MM.1S (cell line): ENCODE measurements around the gene MAGI1.

Experiments
- DNase-seq: peaks from one replicate; pipeline ENCODE4 v3.0.0-alpha.2; 2015
- H2AFZ ChIP-seq: fragments of 300-600 bp; sonication (generic); 2 replicates; pipeline ENCODE4 v1.6.0; 2016; ENCODE audit warnings: antibody characterized with exemption, low read length
- H3F3A ChIP-seq: fragments of 300-600 bp; sonication (generic); 2 replicates; pipeline ENCODE4 v1.6.1; 2016; ENCODE audit warnings: mild to moderate bottlenecking, antibody characterized with exemption, low read length, moderate library complexity, mixed read lengths; ENCODE audit not compliant: insufficient read depth
- H3K27ac ChIP-seq: fragments of 300-600 bp; sonication (generic); 2 replicates; pipeline ENCODE4 v1.5.1; 2016; ENCODE audit warnings: mild to moderate bottlenecking, low read length
- H3K27me3 ChIP-seq: fragments of 300-600 bp; sonication (generic); replicated peaks from 2 replicates; pipeline ENCODE4 v1.6.0; 2016; ENCODE audit warnings: low read length; ENCODE audit not compliant: insufficient read depth
- H3K36me3 ChIP-seq: fragments of 300-600 bp; sonication (generic); replicated peaks from 2 replicates; pipeline ENCODE4 v1.6.1; 2016; ENCODE audit warnings: mild to moderate bottlenecking, low read length, mixed read lengths; ENCODE audit not compliant: insufficient read depth
- H3K4me1 ChIP-seq: fragments of 300-600 bp; sonication (generic); 2 replicates; pipeline ENCODE4 v1.6.1; 2016; ENCODE audit warnings: low read length, mixed read lengths
- H3K4me2 ChIP-seq: fragments of 300-600 bp; sonication (generic); 2 replicates; pipeline ENCODE4 v1.6.0; 2016; ENCODE audit warnings: low read depth, low read length
- H3K4me3 ChIP-seq: fragments of 300-600 bp; sonication (generic); 2 replicates; pipeline ENCODE4 v1.5.1; 2016; ENCODE audit warnings: low read length, mixed read lengths
- H3K79me2 ChIP-seq: fragments of 300-600 bp; sonication (generic); 2 replicates; pipeline ENCODE4 v1.6.1; 2016; ENCODE audit warnings: mixed run types, low read length, mixed read lengths
- H3K9ac ChIP-seq: fragments of 300-600 bp; sonication (generic); 2 replicates; pipeline ENCODE4 v1.6.1; 2016; ENCODE audit warnings: low read length, mixed read lengths
- H3K9me2 ChIP-seq: fragments of 300-600 bp; sonication (generic); replicated peaks from 2 replicates; pipeline ENCODE4 v1.6.1; 2016; ENCODE audit warnings: mild to moderate bottlenecking, low read length, mixed read lengths; ENCODE audit not compliant: insufficient read depth
- H3K9me3 ChIP-seq: fragments of 300-600 bp; sonication (generic); replicated peaks from 2 replicates; pipeline ENCODE4 v1.6.1; 2016; ENCODE audit warnings: mild to moderate bottlenecking, low read length, mixed read lengths; ENCODE audit not compliant: insufficient read depth
- H4K20me1 ChIP-seq: fragments of 300-600 bp; sonication (generic); 2 replicates; pipeline ENCODE4 v1.6.1; 2016; ENCODE audit warnings: mild to moderate bottlenecking, low read length, moderate library complexity, mixed read lengths; ENCODE audit not compliant: insufficient read depth
- CTCF ChIP-seq: fragments of 300-600 bp; sonication (generic); IDR thresholded peaks from 2 replicates; pipeline ENCODE4 v1.5.1; 2016; ENCODE audit warnings: antibody characterized with exemption, low read length, mixed read lengths
- EZH2 ChIP-seq: fragments of 300-600 bp; sonication (generic); optimal IDR thresholded peaks from 2 replicates; pipeline ENCODE3; 2017; ENCODE audit warnings: low read depth, mild to moderate bottlenecking, antibody characterized with exemption, low read length, mixed read lengths
- EZH2phosphoT487 ChIP-seq: fragments of 300-600 bp; sonication (generic); IDR thresholded peaks from 2 replicates; pipeline ENCODE4 v1.6.1; 2018; ENCODE audit warnings: antibody characterized with exemption, low read length

MAGI1 gene

DNA sequence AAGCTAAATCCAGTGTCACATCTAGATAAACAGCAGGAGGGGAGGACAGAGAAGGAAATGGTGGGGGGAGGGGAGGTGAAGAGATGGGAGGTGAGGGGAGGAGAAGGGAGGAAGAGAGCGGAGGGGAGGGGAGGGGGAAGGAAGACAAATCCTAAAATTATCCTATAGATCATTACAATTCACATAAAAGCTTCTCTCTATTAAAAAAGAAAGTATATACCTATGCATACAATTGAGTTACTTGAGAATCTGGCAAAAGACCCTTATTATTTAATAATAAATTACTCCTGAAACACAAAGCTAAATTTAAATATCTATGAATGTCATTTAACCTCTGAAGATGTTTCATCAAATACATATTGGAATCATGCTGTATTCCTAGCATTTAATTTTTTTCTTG, 303.9 kb downstream of the MAGI1 start:
- no peak overlapping the region for H3K4me3 ChIP-seq
- no peak overlapping the region for H3K4me2 ChIP-seq
- H2AFZ ChIP-seq, result no peak overlapping the region
- no peaks in the 10 kb centered on the region for H3K27me3 ChIP-seq
- no peaks in the 10 kb centered on the region for H3K79me2 ChIP-seq
- no peaks in the 10 kb centered on the region for H3K36me3 ChIP-seq
- no peak overlapping the region for H3K9ac ChIP-seq
- no peak for DNase-seq
- H3K9me2 ChIP-seq, result no peaks in the 10 kb centered on the region
- no peaks in the 10 kb centered on the region for H3F3A ChIP-seq
- H3K27ac ChIP-seq, result no peak overlapping the region
- H4K20me1 ChIP-seq, result no peaks in the 10 kb centered on the region
- no peaks in the 10 kb centered on the region for H3K4me1 ChIP-seq
- H3K9me3 ChIP-seq, result no peaks in the 10 kb centered on the region
- TF ChIP-seq EZH2, result no peak
- no peak for TF ChIP-seq CTCF
- no peak for TF ChIP-seq EZH2phosphoT487

- DNase-seq, result no peak
- Histone ChIP-seq H4K20me1 (no peaks in the 10 kb centered on the region), H3K27ac (no peak overlapping the region), H3K27me3 (no peaks in the 10 kb centered on the region), H3K4me2 (no peak overlapping the region), H3K4me1 (no peaks in the 10 kb centered on the region), H3K9ac (no peak overlapping the region), H3K9me3 (no peaks in the 10 kb centered on the region), H3K4me3 (no peak overlapping the region), H3K36me3 (no peaks in the 10 kb centered on the region), H3K79me2 (no peaks in the 10 kb centered on the region), H3F3A (no peaks in the 10 kb centered on the region), H3K9me2 (no peaks in the 10 kb centered on the region), H2AFZ (no peak overlapping the region)
- TF ChIP-seq EZH2, result no peak
Observed at GRCh38 chr3:65734382-65734781, 304.3 kb downstream of the MAGI1 start.

DNA sequence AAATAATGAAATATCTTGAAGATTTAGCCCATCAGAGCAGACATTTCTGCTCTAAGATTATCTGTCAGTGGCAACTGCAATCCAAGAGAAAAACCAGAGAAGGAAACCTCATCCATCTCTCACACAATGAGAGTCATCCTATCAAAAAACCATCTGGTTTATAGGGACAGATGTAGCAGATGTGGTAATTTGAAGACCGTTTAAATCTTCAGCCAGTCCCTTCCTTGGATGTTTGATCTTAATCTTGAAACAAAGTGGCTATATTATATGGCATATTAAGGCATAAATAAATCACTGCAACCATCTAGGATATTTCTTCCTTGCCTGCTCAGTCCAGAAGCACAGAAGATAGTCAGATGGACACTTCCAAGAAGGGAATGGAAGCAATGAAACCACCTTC, 305.3 kb downstream of the MAGI1 start:
- Histone ChIP-seq H3K4me3 (no peak overlapping the region), H3K4me2 (no peak overlapping the region), H3F3A (no peaks in the 10 kb centered on the region), H3K27me3 (no peaks in the 10 kb centered on the region), H3K4me1 (no peaks in the 10 kb centered on the region), H3K9me3 (no peaks in the 10 kb centered on the region), H3K9me2 (no peaks in the 10 kb centered on the region), H3K79me2 (no peaks in the 10 kb centered on the region), H4K20me1 (no peaks in the 10 kb centered on the region), H3K36me3 (no peaks in the 10 kb centered on the region), H3K27ac (no peak overlapping the region), H2AFZ (no peak overlapping the region), H3K9ac (no peak overlapping the region)
- DNase-seq, result no peak
- no peak for TF ChIP-seq CTCF
- no peak for TF ChIP-seq EZH2phosphoT487
- no peak for TF ChIP-seq EZH2

DNA sequence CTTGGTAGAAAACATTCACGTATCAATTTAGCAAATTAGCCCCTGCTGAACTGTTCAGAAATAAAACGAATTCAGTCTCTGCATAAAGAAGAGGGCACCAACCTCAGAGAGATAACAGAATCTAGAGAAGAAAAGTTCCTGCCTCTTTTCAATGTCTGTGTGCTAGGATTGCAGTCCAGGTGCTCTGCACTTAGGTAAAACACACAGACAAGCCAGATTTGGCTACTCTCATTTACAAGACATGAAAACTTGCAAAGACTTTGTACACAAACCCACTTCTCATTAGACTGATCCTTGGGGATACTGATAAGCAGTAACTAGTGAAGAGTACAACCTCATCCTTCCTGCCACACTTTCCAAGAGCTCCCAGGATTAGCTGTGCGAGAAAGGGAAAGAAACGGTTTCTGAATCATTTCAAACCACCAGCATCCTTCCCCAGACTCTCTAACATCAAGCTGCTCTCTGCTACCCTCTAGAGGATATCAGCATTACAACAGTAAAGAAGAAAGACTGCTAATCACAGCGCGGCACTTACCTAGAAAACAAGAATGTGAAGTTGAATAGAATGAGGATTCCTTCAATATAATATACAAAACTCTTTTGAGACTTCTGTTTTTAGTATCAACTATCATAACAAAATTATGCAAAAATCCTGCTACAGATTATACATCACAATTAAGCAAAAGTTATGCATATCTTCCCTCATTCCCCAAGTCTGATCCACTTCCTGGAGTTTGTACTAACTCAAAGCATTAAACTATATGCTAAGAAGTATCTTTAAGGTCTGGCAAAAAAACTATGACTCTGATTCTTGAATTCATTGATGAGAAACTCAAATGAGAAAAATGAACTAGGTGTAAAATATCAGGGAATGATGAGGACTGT, 306.4 kb downstream of the MAGI1 start:
- no peak overlapping the region for H3K9ac ChIP-seq
- H3K79me2 ChIP-seq, result no peaks in the 10 kb centered on the region
- H3K9me2 ChIP-seq, result no peaks in the 10 kb centered on the region
- no peaks in the 10 kb centered on the region for H3K36me3 ChIP-seq
- H3K9me3 ChIP-seq, result no peaks in the 10 kb centered on the region
- no peaks in the 10 kb centered on the region for H3F3A ChIP-seq
- H3K27ac ChIP-seq, result no peak overlapping the region
- DNase-seq, result peak; percentile 65
- H4K20me1 ChIP-seq, result no peaks in the 10 kb centered on the region
- peak; percentile 76 for TF ChIP-seq CTCF
- no peak for TF ChIP-seq EZH2
- no peak for TF ChIP-seq EZH2phosphoT487
- no peak overlapping the region for H2AFZ ChIP-seq
- no peak overlapping the region for H3K4me2 ChIP-seq
- no peak overlapping the region for H3K4me3 ChIP-seq
- H3K27me3 ChIP-seq, result no peaks in the 10 kb centered on the region
- H3K4me1 ChIP-seq, result no peaks in the 10 kb centered on the region
